Kasumi-1 (cell line): ENCODE measurements around the gene SPO11.

ENCODE experiments used
- DNase-seq, 2 experiments: peaks; one replicate each; lab custom pipeline; 2025; lab: John Stamatoyannopoulos, UW

SPO11 gene

DNA sequence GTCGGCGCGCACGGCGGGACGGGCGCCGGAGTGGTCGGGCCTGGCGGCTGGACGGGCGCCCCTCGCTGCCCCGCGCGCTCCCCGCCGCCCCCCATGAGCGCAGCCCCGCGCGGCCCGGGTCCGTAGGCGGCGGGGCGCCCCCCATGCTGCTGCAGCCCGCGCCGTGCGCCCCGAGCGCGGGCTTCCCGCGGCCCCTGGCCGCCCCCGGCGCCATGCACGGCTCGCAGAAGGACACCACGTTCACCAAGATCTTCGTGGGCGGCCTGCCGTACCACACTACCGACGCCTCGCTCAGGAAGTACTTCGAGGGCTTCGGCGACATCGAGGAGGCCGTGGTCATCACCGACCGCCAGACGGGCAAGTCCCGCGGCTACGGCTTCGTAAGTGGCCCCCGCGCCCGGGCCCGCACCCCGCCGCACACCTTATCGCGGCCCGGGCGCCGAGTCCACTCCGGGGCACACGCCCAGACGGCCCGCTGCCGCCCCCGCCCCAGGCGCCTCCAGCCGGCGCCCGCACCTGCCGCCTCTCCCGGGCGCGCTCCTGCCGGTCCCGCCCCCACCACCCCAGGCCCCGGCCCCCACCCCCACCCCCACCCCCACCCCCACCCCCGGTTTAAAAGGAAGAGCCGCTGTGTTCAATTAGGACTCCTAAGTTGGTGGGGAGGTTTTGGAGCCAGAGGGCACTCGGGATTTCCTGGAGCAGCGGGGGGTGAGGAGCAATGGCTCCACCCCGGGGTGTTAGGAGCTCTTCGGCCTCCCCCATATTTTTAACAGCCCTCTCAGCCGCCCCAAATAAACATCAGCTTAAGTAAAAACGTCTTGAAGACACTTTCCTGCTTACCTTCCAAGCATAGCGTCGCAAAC, 62.1 kb downstream of the SPO11 start:
- DNase-seq, result peak; percentile 3 to 16

DNA sequence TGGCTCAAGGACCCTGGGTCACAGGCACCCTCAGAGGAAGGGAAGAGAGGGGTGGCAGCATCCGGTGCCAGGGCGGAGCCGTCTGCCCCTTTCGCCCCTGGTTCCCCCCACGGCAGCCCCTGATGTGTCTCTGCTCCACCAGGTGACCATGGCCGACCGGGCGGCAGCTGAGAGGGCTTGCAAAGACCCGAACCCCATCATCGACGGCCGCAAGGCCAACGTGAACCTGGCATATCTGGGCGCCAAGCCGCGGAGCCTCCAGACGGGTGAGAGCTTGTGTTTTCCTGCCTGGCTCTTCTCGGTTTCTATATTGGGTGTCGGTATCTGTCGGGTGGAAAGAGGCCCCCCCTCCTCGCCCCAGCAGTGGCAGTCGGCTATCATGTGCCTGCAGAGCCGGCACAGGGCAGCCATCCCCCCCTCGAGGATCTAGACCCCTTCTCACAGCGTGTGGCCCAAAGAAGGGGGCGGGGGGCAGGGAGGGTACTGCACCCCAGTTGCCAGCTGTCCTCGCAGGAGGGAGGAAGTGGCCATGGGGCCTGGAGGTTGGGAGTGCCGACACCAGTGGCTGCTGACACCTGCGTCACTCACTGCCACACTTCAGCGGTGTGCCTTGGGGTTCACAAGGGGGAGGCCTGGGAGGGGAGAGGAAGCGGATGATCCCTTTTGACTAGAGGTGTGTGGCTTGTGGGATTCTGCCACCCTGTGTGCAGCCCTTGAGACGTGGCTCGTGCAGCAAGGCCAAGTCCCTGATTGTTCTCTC, 63.1 kb downstream of the SPO11 start:
- peak; percentile 12 to 26 for DNase-seq
